Nephron (organoid): Measurements from ENCODE around the gene GSE1.

Experiments used
- H3K27ac Mint-ChIP-seq, 3 experiments: 2 replicates each; pipeline ENCODE4 v1.8.0; 2020; ENCODE audit warnings: mixed read lengths in 3 of 3, mild to moderate bottlenecking in 2 of 3, moderate library complexity in 1 of 3
- H3K27me3 Mint-ChIP-seq: 2 replicates; pipeline ENCODE4 v1.8.0; 2021; ENCODE audit warnings: low read depth, mild to moderate bottlenecking, moderate library complexity, mixed read lengths
- H3K36me3 Mint-ChIP-seq: 2 replicates; pipeline ENCODE4 v1.8.0; 2020; ENCODE audit warnings: low read depth, mixed read lengths
- H3K4me1 Mint-ChIP-seq: 2 replicates; pipeline ENCODE4 v1.8.0; 2020; ENCODE audit warnings: mixed read lengths
- H3K4me3 Mint-ChIP-seq, 3 experiments: 2 replicates each; pipeline ENCODE4 v1.8.0; 2020; ENCODE audit warnings: mild to moderate bottlenecking in 3 of 3, mixed read lengths in 3 of 3, moderate library complexity in 2 of 3
- H3K9me3 Mint-ChIP-seq: 2 replicates; pipeline ENCODE4 v1.8.0; 2020; ENCODE audit warnings: mixed read lengths
- CTCF ChIP-seq, 3 experiments: fragments of 200-600 bp; sonication (generic); IDR thresholded peaks; one replicate each; pipeline ENCODE4 v1.5.0; 2021; ENCODE audit warnings: antibody characterized with exemption in 3 of 3; ENCODE audit not compliant: unreplicated experiment in 3 of 3

Gene GSE1

DNA sequence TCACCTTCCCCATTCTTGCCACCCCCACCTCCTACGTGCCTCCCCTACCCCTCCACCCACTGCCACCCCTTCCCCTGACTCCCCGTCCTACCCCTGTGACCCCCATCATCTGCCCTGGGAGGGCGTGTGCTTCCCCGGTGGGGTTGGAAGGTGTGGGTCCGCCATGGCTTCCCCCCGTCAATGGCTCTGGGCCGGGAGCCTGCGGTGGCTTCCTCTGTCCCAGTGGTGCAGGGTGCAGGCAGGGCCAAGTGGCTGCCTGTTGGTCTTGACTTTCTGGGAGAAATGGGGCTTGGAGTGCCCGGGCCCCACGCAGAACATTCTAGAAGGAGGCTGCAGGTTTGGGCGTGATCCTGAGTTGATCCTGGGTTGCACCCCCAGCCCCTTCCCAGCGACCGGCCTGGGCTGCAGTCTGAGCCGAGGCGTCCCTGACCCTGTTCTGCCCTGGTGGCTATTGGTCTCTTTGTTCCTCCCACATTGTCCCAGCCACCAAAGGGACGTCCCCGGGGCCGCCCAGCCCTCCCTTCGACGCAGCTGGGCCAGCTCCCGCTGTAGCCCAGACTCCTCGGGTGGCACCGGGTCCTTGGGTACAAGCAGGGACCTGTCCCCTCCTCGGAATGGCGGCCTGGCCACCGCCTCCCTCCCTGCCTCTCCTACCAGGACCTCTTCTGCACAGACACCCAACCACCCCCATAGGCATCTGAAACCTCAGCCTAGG is 25.7 kb downstream of the GSE1 start:
- Mint-ChIP-seq H3K4me3 (no peak overlapping the region), H3K9me3 (no peaks in the 10 kb centered on the region), H3K36me3 (no peaks in the 10 kb centered on the region), H3K27ac (no peak overlapping the region), H3K4me1 (peaks cover 10% of the 10 kb centered on the region), H3K27me3 (no peaks in the 10 kb centered on the region)
- no peak for TF ChIP-seq CTCF (IDR thresholded peaks at IDR 0.05; ENCODE audit: unreplicated experiment in 3 of 3)

GRCh38 chr16:85639529-85640253 is 26.6 kb downstream of the GSE1 start:
- no peaks in the 10 kb centered on the region for H3K36me3 Mint-ChIP-seq
- no peak for TF ChIP-seq CTCF (IDR thresholded peaks at IDR 0.05; ENCODE audit: unreplicated experiment in 3 of 3)
- H3K4me1 Mint-ChIP-seq: peaks cover 15% of the 10 kb centered on the region
- H3K27ac Mint-ChIP-seq: no peak overlapping the region
- no peak overlapping the region for H3K4me3 Mint-ChIP-seq
- no peaks in the 10 kb centered on the region for H3K27me3 Mint-ChIP-seq
- no peaks in the 10 kb centered on the region for H3K9me3 Mint-ChIP-seq

- Mint-ChIP-seq H3K4me1 (peaks cover 15% of the 10 kb centered on the region), H3K9me3 (no peaks in the 10 kb centered on the region), H3K27me3 (no peaks in the 10 kb centered on the region), H3K27ac (no peak overlapping the region), H3K36me3 (no peaks in the 10 kb centered on the region), H3K4me3 (no peak overlapping the region)
- no peak for TF ChIP-seq CTCF (IDR thresholded peaks at IDR 0.05; ENCODE audit: unreplicated experiment in 3 of 3)
Observed at GRCh38 chr16:85640254-85640558, 27.1 kb downstream of the GSE1 start.

- Mint-ChIP-seq H3K27me3 (no peaks in the 10 kb centered on the region), H3K36me3 (no peaks in the 10 kb centered on the region), H3K4me3 (no peak overlapping the region), H3K9me3 (no peaks in the 10 kb centered on the region), H3K27ac (no peak overlapping the region), H3K4me1 (peaks cover 15% of the 10 kb centered on the region)
- no peak for TF ChIP-seq CTCF (IDR thresholded peaks at IDR 0.05; ENCODE audit: unreplicated experiment in 3 of 3)
Observed at GRCh38 chr16:85640585-85640984, 27.5 kb downstream of the GSE1 start.

- H3K9me3 Mint-ChIP-seq: no peaks in the 10 kb centered on the region
- H3K36me3 Mint-ChIP-seq: peaks cover 6% of the 10 kb centered on the region
- no peak overlapping the region for H3K27ac Mint-ChIP-seq
- no peaks in the 10 kb centered on the region for H3K27me3 Mint-ChIP-seq
- H3K4me1 Mint-ChIP-seq: peaks cover 22% of the 10 kb centered on the region
- no peak overlapping the region for H3K4me3 Mint-ChIP-seq
- no peak for TF ChIP-seq CTCF (IDR thresholded peaks at IDR 0.05; ENCODE audit: unreplicated experiment in 3 of 3)
Observed at GRCh38 chr16:85641305-85641704, 28.2 kb downstream of the GSE1 start.

DNA sequence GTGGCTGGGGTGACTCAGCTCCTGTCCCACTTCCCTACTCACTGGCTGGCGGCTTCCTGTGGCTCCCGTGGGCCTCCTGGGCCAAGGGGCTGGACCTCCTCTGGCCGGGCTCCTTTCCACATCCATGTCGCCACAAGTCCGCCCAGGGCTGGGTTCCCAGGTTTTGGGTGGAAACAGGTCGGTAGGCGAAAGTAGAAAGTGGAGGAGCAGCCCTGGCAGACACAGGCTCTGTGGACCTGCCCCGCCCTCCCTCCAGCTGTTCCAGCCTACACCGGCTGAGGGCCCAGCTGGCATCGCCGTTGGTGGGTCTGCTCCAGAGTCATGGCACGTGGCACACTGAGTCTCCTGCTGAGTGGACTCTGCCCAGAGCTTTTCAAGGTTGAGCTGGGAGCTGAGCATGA is 28.7 kb downstream of the GSE1 start:
- Mint-ChIP-seq H3K4me3 (no peak overlapping the region), H3K27ac (no peak overlapping the region), H3K4me1 (peaks cover 23% of the 10 kb centered on the region), H3K27me3 (no peaks in the 10 kb centered on the region), H3K36me3 (peaks cover 6% of the 10 kb centered on the region), H3K9me3 (no peaks in the 10 kb centered on the region)
- TF ChIP-seq CTCF (IDR thresholded peaks at IDR 0.05; ENCODE audit: unreplicated experiment in 3 of 3): no peak
